Fibroblast of skin of right biceps (primary cell): ENCODE results near the gene CUL2.
"Not testable (repeated sequence)": the region's sequence is repeated elsewhere in the genome, so short reads cannot be mapped to it uniquely, and the experiment has no call there.

Source experiments
- DNase-seq: peaks from one replicate; pipeline ENCODE4 v3.0.0-alpha.2; 2013

Gene CUL2

GRCh38 chr10:35079265-35079664 lies 10.9 kb downstream of the CUL2 start:
- DNase-seq = no peak

- DNase-seq = no peak
These were observed 14.9 kb downstream of the CUL2 start for GRCh38 chr10:35075228-35075627.

GRCh38 chr10:35074266-35074665 lies 15.9 kb downstream of the CUL2 start:
- peak; percentile 18 for DNase-seq

- DNase-seq = no peak
These were observed 19.6 kb downstream of the CUL2 start for GRCh38 chr10:35070521-35070920.

- DNase-seq = no peak
These were observed 26.2 kb downstream of the CUL2 start for GRCh38 chr10:35063837-35064454.

GRCh38 chr10:35059481-35059880 lies 30.7 kb downstream of the CUL2 start:
- DNase-seq = peak; percentile 74

- DNase-seq = no peak
These were observed 31.5 kb downstream of the CUL2 start for GRCh38 chr10:35058686-35059085.

- peak; percentile 96 for DNase-seq
These were observed 32.0 kb downstream of the CUL2 start for GRCh38 chr10:35058134-35058533.

GRCh38 chr10:35056686-35057085 lies 33.5 kb downstream of the CUL2 start:
- no peak for DNase-seq

GRCh38 chr10:35056133-35056532 lies 34.0 kb downstream of the CUL2 start:
- DNase-seq = no peak

- no peak for DNase-seq
These were observed 39.6 kb downstream of the CUL2 start for GRCh38 chr10:35050568-35050967.

GRCh38 chr10:35046074-35046473 lies 44.1 kb downstream of the CUL2 start:
- DNase-seq = no peak

- DNase-seq = not testable (repeated sequence)
These were observed 44.9 kb downstream of the CUL2 start for GRCh38 chr10:35045275-35045674.

GRCh38 chr10:35043796-35044344 lies 46.3 kb downstream of the CUL2 start:
- peak; percentile 66 for DNase-seq

GRCh38 chr10:35042783-35043182 lies 47.4 kb downstream of the CUL2 start:
- no peak for DNase-seq

- no peak for DNase-seq
These were observed 48.6 kb downstream of the CUL2 start for GRCh38 chr10:35041502-35041879.

- DNase-seq = peak; percentile 76
These were observed 49.2 kb downstream of the CUL2 start for GRCh38 chr10:35040760-35041501.

GRCh38 chr10:35037104-35037503 lies 53.0 kb downstream of the CUL2 start:
- DNase-seq = no peak

- DNase-seq = no peak
These were observed 54.5 kb downstream of the CUL2 start for GRCh38 chr10:35035606-35036005.

- DNase-seq = peak; percentile 31
These were observed 62.6 kb downstream of the CUL2 start for GRCh38 chr10:35027567-35027966.

- DNase-seq = peak; percentile 45
These were observed 64.2 kb downstream of the CUL2 start for GRCh38 chr10:35025916-35026315.

- no peak for DNase-seq
These were observed 69.7 kb downstream of the CUL2 start for GRCh38 chr10:35020481-35020880.

GRCh38 chr10:35019041-35020024 lies 70.8 kb downstream of the CUL2 start:
- DNase-seq = no peak
